Aorta (tissue), 5 donors: ENCODE data around the gene AADACL2. TPM values are rescaled to one million over a fixed set of nuclear protein-coding genes. Genes with fewer than 3 reads are reported as not detected.
"Not testable (repeated sequence)": the region's sequence is repeated elsewhere in the genome, so short reads cannot be mapped to it uniquely, and the experiment has no call there.

Source experiments
- ATAC-seq: fragments of 200-7000 bp; cut with Tn5 transposase; one replicate; pipeline ENCODE4 v1.9.1; 2022; ENCODE audit warnings: moderate library complexity; ENCODE audit not compliant: low FRiP score
- DNase-seq, 2 donors: peaks; one replicate each; pipeline ENCODE4 v3.0.0-alpha.2; 2020
- H3K27ac ChIP-seq, 2 donors: one replicate each; pipeline ENCODE4 v1.5.1; 2013; ENCODE audit warnings: low read length in 2 of 2, mild to moderate bottlenecking in 2 of 2, moderate library complexity in 2 of 2, control low read depth in 1 of 2, inconsistent platforms in 1 of 2, low read depth in 1 of 2
- H3K27me3 ChIP-seq, 2 donors: one replicate each; pipeline ENCODE4 v1.6.1; 2013; ENCODE audit warnings: control low read depth in 1 of 2, low read length in 1 of 2, mild to moderate bottlenecking in 1 of 2, moderate library complexity in 1 of 2; ENCODE audit not compliant: insufficient read depth in 2 of 2, control insufficient read depth in 1 of 2
- H3K36me3 ChIP-seq, 2 donors: one replicate each; pipeline ENCODE4 v1.6.1; 2013; ENCODE audit warnings: control low read depth in 1 of 2, low read length in 1 of 2, mild to moderate bottlenecking in 1 of 2; ENCODE audit not compliant: insufficient read depth in 2 of 2, control insufficient read depth in 1 of 2
- H3K4me1 ChIP-seq, 2 donors: one replicate each; pipeline ENCODE4 v1.6.1; 2013; ENCODE audit warnings: low read length in 2 of 2, control low read depth in 1 of 2, mild to moderate bottlenecking in 1 of 2, moderate library complexity in 1 of 2; ENCODE audit not compliant: insufficient read depth in 2 of 2, control insufficient read depth in 1 of 2
- H3K4me3 ChIP-seq, 2 donors: one replicate each; pipeline ENCODE4 v1.5.1; 2013; ENCODE audit warnings: low read length in 2 of 2, control low read depth in 1 of 2, mild to moderate bottlenecking in 1 of 2
- H3K9me3 ChIP-seq: one replicate; pipeline ENCODE4 v1.6.1; 2013; ENCODE audit warnings: mild to moderate bottlenecking, low read length; ENCODE audit not compliant: control insufficient read depth
- WGBS, 2 donors: extraction: QIAGEN DNeasy Blood & Tissue Kit; methylation state at CpG; one replicate each; pipeline ENCODE4 v1.1.7; 2013; 5-methylcytosine and 5-hydroxymethylcytosine counted together
- intact Hi-C, 2 donors: fragments of 100-400 bp; cut with DNase I; formaldehyde crosslinking; loops; one replicate each; pipeline versions ENCODE4 v1.14.2 to v1.15.0; 2022
- polyA plus RNA-seq, 2 donors: library from polyadenylated mRNA; stranded (reverse); fragments of 200-250 nt; gene quantifications; one replicate each; pipeline ENCODE4 v1.2.3, GENCODE V29; 2013
- total RNA-seq, 2 donors: library from RNA; stranded (reverse); fragmentation: NEBNext Ultra II Directional; extraction: Animal tissue kit (Norgen Biotek cat#: 25700); gene quantifications; one replicate each; pipeline ENCODE4 v1.2.1, GENCODE V29; 2021
- donor health status: healthy with polysubstance abuse.
- donor health status: Bipolar disorder and iron deficiency.
- donor health status: DM: no; HTN: no; CAD: no.
- donor health status: DM: no; HTN: no; CAD: no.
- donor health status: DM: yes; HTN: yes; CAD: no.

Gene AADACL2
- total and polyA plus RNA-seq, 4 donors, result 0.24 TPM; not detected in 3

- DNase-seq (no peak), ATAC-seq (no peak)
- Histone ChIP-seq H3K9me3 (no peaks in the 10 kb centered on the region), H3K27ac (no peak overlapping the region), H3K4me1 (no peaks in the 10 kb centered on the region), H3K27me3 (no peaks in the 10 kb centered on the region), H3K36me3 (no peaks in the 10 kb centered on the region), H3K4me3 (no peak overlapping the region)
- WGBS, 2 donors, result 81 to 84% methylated on average over 2 of the region's 2 CpGs
- intact Hi-C loops, result no loop called here
These were observed 17.0 kb downstream of the AADACL2 start for GRCh38 chr3:151750678-151751077.

GRCh38 chr3:151751161-151751560 lies 17.4 kb downstream of the AADACL2 start:
- Histone ChIP-seq H3K27me3 (no peaks in the 10 kb centered on the region), H3K4me3 (no peak overlapping the region), H3K27ac (no peak overlapping the region), H3K36me3 (no peaks in the 10 kb centered on the region), H3K9me3 (no peaks in the 10 kb centered on the region), H3K4me1 (no peaks in the 10 kb centered on the region)
- 21 to 49% methylated on average over 1 of the region's 1 CpG for WGBS, 2 donors
- intact Hi-C loops, result no loop called here
- DNase-seq, result no peak
- no peak for ATAC-seq

GRCh38 chr3:151753846-151754245 lies 20.1 kb downstream of the AADACL2 start:
- intact Hi-C loops, result no loop called here
- 82 to 92% methylated on average over 4 of the region's 4 CpGs for WGBS, 2 donors
- no peak for ATAC-seq

GRCh38 chr3:151761581-151761980 lies 27.9 kb downstream of the AADACL2 start:
- Histone ChIP-seq H3K27me3 (no peaks in the 10 kb centered on the region), H3K27ac (no peak overlapping the region), H3K4me1 (peaks cover 0 to 2% of the 10 kb centered on the region in 2 donors), H3K9me3 (no peaks in the 10 kb centered on the region), H3K4me3 (no peak overlapping the region), H3K36me3 (no peaks in the 10 kb centered on the region)
- intact Hi-C loops, result no loop called here
- WGBS, 2 donors, result 98 to 100% methylated on average over 1 of the region's 1 CpG
- ATAC-seq, result no peak
- DNase-seq, result no peak

More at GRCh38 chr3:151753846-151754245, 20.1 kb downstream of the AADACL2 start:
- no peak overlapping the region for H3K4me3 ChIP-seq
- no peak for DNase-seq
- no peaks in the 10 kb centered on the region for H3K27me3 ChIP-seq
- no peak overlapping the region for H3K27ac ChIP-seq
- no peaks in the 10 kb centered on the region for H3K9me3 ChIP-seq
- H3K36me3 ChIP-seq, result no peaks in the 10 kb centered on the region
- no peaks in the 10 kb centered on the region for H3K4me1 ChIP-seq

GRCh38 chr3:151764699-151765098 lies 31.0 kb downstream of the AADACL2 start:
- intact Hi-C loops, ATAC-seq, H3K4me3 ChIP-seq, DNase-seq, H3K27me3 ChIP-seq, H3K36me3 ChIP-seq, H3K9me3 ChIP-seq, H3K27ac ChIP-seq, H3K4me1 ChIP-seq: not testable (repeated sequence)
- WGBS, 2 donors, result 80 to 85% methylated on average over 1 of the region's 1 CpG

- H3K27ac ChIP-seq, result no peak overlapping the region
- ATAC-seq (no peak), DNase-seq (no peak)
- intact Hi-C loops, result no loop called here
- no peaks in the 10 kb centered on the region for H3K36me3 ChIP-seq
- no peak overlapping the region for H3K4me3 ChIP-seq
- peaks cover 2 to 3% of the 10 kb centered on the region in 2 donors for H3K4me1 ChIP-seq
- no peaks in the 10 kb centered on the region for H3K27me3 ChIP-seq
- H3K9me3 ChIP-seq, result no peaks in the 10 kb centered on the region
These were observed 32.0 kb downstream of the AADACL2 start for GRCh38 chr3:151765685-151766084.

- no peaks in the 10 kb centered on the region for H3K27me3 ChIP-seq
- intact Hi-C loops, result no loop called here
- H3K9me3 ChIP-seq, result no peaks in the 10 kb centered on the region
- peaks cover 2 to 3% of the 10 kb centered on the region in 2 donors for H3K4me1 ChIP-seq
- no peak overlapping the region for H3K4me3 ChIP-seq
- ATAC-seq (no peak), DNase-seq (no peak)
- H3K27ac ChIP-seq, result no peak overlapping the region
- WGBS, 2 donors, result 65 to 75% methylated on average over 2 of the region's 2 CpGs
- no peaks in the 10 kb centered on the region for H3K36me3 ChIP-seq
These were observed 32.7 kb downstream of the AADACL2 start for GRCh38 chr3:151766454-151766853.

GRCh38 chr3:151768393-151768930 lies 34.7 kb downstream of the AADACL2 start:
- ATAC-seq (no peak), DNase-seq (no peak)
- no peak overlapping the region for H3K27ac ChIP-seq
- no peak overlapping the region for H3K4me3 ChIP-seq
- 99 to 100% methylated on average over 1 of the region's 1 CpG for WGBS, 2 donors
- no peaks in the 10 kb centered on the region for H3K27me3 ChIP-seq
- no peaks in the 10 kb centered on the region for H3K9me3 ChIP-seq
- H3K36me3 ChIP-seq, result no peaks in the 10 kb centered on the region
- intact Hi-C loops, result no loop called here
- peaks cover 0 to 3% of the 10 kb centered on the region in 2 donors for H3K4me1 ChIP-seq

GRCh38 chr3:151769175-151769574 lies 35.4 kb downstream of the AADACL2 start:
- ATAC-seq (no peak), DNase-seq (no peak)
- whole genome bisulfite sequencing, 2 donors, result 85 to 87% methylated on average over 2 of the region's 2 CpGs
- H3K36me3 ChIP-seq, result no peaks in the 10 kb centered on the region
- no peak overlapping the region for H3K4me3 ChIP-seq
- H3K27me3 ChIP-seq, result no peaks in the 10 kb centered on the region
- intact Hi-C loops, result no loop called here
- peaks cover 0 to 3% of the 10 kb centered on the region in 2 donors for H3K4me1 ChIP-seq
- no peak overlapping the region for H3K27ac ChIP-seq
- H3K9me3 ChIP-seq, result no peaks in the 10 kb centered on the region
